Measurements from ENCODE around the gene SCYGR4.

DNA sequence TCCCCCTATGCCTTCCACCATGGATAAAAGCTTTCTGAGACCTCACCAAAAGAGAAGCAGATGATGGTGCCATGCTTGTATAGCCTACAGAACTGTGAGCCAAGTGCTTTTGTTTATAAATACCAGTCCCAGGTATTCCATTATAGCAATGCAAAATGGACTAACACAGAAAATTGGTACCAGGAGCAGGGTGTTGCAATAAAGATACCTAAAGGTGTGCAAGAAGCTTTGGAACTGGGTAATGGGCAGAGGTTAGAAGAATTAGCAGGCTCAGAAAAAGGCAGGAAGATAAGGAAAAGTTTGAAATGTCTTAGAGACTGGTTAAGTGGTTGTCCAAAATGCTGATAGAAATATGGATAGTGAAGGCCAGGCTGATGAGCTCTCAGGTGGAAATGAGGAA, 34.9 kb upstream of the SCYGR4 start:
- TF ChIP-seq, protein P1, sequence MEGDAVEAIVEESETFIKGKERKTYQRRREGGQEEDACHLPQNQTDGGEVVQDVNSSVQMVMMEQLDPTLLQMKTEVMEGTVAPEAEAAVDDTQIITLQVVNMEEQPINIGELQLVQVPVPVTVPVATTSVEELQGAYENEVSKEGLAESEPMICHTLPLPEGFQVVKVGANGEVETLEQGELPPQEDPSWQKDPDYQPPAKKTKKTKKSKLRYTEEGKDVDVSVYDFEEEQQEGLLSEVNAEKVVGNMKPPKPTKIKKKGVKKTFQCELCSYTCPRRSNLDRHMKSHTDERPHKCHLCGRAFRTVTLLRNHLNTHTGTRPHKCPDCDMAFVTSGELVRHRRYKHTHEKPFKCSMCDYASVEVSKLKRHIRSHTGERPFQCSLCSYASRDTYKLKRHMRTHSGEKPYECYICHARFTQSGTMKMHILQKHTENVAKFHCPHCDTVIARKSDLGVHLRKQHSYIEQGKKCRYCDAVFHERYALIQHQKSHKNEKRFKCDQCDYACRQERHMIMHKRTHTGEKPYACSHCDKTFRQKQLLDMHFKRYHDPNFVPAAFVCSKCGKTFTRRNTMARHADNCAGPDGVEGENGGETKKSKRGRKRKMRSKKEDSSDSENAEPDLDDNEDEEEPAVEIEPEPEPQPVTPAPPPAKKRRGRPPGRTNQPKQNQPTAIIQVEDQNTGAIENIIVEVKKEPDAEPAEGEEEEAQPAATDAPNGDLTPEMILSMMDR (IDR thresholded peaks at IDR 0.05; ENCODE audit: low read length): no peak
- TF ChIP-seq EZH2 (IDR thresholded peaks at IDR 0.05; ENCODE audit: borderline replicate concordance, low read length): no peak
